GM18907 (cell line): ENCODE results near the gene KCNIP4.

ENCODE experiments used
- ATAC-seq: cut with Tn5 transposase; IDR thresholded peaks from one replicate; pipeline ENCODE4 v1.9.1; 2021; ENCODE audit warnings: mild to moderate bottlenecking, moderate library complexity; ENCODE audit not compliant: unreplicated experiment

Gene KCNIP4

DNA sequence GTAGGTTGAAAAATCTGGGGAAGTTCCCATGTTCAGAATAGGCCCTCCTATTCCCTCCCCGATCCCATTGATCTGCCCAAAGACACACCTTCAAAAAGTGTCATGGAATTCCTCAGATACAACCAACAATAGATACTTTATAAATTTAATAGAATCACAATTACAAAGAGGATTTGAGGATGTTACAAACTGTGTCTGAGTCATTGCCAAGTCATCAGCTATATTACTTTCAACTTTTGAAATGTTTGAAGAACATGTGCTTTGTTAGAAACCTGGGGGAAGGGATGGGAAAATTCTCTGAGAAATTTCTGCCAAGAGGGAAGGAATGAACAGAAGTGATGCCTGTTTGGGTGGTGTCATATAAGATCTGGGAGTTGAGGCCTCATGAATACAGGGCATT, 46.7 kb downstream of the KCNIP4 start:
- ATAC-seq: no peak

DNA sequence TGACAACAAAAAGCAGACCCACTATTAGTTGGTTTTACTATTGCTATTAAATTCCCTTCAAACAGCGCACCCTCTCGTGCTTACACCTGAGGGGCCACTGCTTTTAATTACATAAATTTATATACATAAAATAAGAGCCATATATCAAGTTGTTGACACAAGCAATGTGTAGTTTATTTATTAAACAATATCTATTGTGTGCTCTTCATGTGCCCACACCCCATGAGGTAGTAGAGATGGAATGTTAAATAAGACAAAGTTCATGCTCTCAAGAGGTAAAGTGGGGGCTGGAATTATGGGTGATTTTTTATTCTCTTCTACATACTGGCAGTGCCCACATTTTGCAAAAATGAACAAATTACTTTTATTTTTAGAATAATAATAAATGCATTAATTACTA, 47.3 kb downstream of the KCNIP4 start:
- ATAC-seq: no peak

DNA sequence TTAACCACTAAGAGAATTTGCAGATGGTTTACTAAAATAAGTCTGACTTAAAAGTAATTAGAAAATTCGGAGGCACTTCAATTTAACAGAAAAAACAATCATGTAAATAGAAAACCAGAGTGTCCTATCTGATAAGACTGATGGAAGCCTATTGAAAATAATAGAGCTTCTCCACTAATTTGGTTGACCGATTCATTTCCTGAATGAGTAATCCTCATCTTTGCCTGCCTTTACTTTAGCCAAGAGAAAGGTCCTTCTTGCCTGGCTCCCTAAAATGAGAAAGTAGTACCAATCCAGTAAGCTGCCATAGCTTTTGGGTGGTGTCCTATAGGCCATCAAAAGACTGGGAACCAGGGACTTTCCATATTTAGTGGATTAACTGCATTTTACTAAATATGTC, 48.4 kb downstream of the KCNIP4 start:
- no peak for ATAC-seq

DNA sequence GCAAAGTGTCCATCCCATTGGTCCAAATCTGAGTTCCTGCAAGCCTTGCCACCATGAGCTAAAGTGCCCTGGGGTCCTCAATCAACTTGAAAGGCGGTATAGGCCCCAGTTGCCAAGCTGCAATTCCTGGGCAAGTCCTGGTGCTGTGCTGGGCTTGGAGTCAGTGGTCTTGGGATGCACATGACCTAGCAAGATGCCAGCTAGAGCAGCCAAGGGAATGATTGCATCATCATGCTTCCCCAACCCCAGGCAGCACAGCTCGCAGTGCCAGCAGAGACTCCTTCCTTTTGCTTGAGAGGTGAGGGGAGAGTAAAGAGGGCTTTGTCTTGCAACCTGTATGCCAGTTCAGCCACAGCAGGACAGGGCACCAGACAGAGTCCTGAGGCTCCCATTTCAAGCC, 50.5 kb downstream of the KCNIP4 start:
- ATAC-seq: no peak

DNA sequence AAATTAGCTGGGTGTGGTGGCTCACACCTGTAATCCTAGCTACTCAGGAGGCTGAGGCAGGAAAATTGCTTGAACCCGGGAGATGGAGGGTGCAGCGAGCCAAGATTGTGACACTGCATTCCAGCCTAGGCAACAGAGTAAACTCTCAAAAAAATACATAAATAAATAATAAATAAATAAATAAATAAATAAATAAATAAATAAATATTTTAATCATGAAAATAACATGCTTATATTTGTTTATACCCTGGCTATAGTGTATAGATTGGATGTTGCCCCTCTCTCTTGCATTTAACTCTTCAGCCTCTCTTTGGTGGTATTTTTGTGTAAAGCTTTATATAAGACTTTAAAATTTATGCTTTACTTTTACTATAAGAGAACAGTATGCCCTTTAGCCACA, 51.8 kb downstream of the KCNIP4 start:
- no peak for ATAC-seq

DNA sequence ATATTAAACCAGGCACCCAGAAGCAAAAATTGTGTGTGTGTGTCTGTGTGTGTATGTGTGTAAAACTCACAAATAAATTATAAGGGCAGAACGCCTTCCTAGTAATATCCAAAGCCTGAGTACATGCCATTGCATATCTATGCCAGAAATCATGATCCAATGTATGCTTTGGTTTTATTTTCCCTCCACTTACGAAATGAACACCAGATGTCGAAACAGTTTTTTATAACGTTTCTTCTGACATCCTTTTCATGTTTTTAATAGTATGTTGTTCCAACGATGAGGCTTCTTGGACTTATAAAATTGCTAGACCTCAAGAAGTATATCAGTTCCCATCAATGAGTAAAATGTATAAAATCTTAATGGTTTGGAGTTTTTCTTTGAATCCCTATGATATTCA, 55.4 kb downstream of the KCNIP4 start:
- ATAC-seq: no peak

DNA sequence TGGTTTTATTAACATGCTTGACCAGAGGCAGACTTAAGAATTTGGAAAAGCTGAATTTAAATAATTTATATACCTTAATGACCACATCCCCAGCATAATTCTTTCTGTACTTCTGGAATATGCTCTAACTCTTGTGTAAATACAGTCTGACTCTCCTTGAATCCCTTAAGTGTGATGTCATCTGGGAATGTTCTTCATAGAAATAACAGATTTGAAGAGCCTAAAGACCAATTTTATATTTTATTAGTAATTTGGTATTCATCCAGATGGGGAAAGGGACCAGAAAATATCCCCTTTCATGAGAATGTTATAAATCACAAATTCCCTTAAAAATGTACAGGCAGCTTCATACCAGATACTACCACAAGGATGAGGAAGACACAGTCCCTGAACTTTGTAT, 58.3 kb downstream of the KCNIP4 start:
- no peak for ATAC-seq

DNA sequence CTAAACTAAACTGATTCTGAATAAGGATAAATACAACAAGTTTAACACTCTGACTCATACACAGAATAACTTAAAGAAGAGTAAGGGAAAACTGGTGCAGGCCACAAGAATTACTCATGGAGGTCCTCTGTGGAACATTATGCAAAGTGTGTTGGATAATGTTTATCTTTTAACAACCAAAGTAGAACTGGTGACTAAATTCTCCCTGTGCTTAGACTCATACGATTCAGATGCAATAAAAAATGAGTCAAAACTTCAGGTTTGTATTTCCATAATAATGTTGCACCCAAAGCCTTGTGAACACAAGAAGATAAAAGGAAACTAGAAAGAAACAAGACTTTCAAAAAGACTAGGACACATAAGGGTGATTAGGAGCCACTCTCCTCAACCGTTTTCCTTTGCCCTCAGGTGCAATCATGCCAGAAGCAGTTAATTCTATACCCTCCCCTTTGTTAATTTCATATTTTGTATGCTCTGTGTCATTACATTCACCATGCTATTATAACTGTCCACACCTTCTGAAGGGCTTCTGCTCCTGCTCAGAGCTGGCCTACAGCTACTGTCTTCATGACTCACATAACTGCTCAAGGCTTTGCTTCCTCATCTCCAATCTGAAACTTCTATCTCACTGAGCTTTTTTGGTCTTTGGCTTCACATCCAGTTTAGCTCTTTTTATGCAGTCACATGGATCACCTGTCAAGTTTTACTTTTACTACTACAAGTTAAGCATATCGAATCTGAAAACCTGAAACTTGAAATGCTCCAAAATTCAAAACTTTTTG, 60.2 kb downstream of the KCNIP4 start:
- ATAC-seq: peak; percentile 86

DNA sequence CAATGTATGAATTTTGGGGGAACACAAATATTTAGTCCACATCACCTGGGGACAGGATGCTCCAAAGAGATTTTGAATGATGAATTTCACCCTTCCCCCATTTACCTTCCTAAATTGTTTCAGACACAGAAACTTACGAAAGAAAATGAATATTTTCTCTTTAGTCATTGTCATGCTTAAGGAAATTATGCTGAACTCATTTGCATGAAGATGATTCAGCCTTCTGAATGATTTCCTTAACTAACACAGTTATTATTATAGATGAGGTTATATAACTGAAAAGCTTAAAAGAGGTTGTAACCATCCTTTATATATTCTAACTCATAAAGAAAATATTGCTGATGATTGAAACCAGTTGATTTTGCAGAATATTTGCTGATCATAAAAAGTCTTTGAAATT, 61.1 kb downstream of the KCNIP4 start:
- ATAC-seq: no peak

DNA sequence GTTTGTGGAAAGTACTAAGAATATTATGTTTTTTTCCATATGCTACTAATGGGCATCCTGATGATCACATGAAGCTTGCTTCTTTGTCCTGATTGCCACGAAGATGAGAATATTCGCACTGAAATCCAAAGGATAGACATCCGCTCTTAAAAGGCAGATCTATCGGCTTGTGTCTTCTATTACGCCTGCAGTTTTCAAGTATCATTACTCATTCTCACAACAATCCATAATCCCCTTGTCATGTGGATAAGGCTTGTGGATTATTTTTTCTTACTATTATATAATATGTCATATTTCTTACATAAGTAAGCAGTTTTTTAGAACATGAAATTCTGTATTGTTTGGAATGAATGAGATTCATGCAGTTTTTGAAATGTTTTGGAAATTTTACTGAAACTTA, 62.8 kb downstream of the KCNIP4 start:
- no peak for ATAC-seq

DNA sequence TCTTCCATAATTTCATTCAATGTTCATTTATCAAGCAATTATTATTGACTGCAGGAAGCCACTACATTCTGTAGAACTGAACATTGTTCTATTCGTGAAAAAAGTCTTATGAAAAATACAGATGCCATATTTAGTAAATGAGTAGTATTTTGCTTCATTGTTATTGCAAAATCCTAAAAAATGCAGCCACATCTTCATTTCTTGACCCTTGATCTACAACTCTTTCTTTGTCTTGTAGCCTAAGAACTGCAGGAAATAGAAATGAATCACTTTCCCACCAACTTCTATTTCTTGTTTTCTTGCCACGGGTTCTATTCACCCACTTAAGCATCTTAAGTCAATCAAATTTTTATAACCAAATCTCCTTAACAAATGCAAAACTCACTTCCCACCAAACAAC, 63.3 kb downstream of the KCNIP4 start:
- ATAC-seq: no peak

DNA sequence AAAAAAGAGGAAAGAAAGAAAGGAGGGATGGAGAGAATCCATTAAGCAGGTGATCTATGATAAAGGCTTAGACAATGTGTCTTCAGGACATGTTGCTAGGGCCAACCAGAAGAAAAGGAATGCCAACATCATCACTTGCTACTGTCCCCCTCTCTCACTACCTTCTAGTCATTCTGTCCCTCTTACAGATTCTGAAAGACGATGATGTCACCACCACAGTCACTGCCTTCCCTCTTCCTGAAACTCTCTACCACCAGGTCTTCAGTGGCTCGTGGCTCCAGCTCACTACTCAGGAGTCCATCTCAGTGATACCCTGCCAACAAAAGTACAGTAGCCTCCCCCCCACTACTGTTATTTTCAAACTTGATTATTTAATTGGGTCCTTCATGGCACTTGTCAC, 64.0 kb downstream of the KCNIP4 start:
- no peak for ATAC-seq

DNA sequence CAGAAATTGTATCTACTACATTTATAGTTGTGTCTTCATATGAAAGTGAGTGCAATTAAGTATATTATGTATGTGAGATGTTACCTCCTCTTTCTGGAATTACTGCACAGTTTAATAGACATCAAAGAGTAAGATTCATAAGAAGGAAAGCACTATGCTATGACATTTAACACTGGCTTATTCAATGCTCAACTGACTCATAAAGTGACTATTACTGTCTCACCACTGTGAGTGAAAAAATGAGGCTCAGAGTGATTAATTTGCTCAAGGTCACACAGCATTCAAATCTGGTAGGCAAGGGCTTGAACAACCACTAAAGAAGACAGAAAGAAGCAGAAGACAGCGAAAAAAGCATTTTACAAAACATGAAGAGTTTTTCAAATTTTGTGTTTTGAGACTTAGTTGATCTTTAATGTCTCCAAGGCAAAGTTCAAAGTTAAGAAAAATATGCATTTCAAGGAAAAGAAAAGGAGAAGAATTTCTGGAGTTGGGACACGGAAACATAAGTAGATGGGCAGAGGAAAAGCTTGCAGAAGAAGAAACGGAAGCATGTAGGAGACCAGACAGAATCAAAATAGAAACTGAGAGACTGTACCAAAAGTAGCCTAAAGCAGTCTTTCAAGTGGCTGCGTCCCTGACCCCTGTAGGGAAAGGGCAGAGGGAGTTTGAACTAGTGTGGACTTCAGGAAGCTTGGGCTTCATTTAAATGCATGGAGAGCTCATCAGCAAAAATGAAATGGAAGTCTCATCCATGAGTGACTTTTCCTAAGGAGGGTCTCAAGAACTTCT, 66.3 kb downstream of the KCNIP4 start:
- ATAC-seq: no peak

DNA sequence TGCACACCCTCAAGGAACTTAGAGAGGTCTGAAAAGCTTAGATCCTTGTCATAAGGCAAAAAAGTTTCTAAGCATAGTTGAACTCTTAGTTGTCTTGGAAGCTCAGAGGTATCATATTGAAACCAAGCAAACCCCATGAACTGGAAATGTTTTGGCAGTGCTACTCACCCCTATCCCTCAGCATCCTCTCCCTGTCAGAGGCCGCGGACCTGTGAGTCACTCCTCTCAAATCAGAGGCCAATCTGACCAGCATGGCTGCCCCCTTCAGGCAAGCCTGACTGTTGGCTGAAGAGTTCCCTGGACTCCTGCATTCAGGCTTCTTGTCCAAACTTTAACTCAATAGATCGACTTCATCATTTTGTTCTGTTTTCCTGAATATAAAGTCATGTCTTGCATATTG, 69.4 kb downstream of the KCNIP4 start:
- no peak for ATAC-seq

DNA sequence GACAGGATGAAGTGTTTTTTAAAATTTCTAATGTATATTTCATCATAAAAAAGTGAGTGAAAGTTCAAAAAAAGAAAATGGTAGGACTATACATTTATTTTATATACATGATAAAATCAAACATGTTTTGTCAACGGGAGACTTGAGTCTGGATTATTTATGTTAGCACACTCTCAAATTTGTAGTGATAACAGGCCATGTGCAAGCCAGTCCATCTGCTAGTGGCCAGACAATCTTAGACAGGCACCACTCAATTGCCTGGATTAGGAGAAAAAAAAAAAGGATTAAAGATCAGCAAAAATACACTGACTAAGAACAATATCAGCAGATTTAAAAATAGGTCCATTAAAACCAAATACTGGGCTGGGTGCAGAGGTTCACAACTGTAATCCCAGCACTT, 71.9 kb downstream of the KCNIP4 start:
- ATAC-seq: no peak

DNA sequence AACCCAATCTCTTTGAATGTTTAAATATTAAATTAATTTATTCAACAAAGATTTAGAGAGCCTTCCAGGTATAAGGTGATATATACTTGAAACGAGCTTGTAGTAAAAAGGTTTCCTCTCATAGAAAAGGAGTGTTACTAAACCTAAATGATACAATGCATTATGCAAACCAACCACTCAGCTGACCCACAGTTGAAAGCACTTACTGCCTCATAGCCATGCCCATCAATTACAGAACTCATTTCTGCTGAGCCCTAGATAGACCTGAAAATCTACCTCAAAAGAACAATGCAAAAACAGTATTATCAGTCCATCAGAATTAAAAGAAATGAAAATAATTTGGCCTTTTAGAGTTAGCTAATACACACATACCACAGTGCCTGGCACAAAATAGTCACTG, 75.4 kb downstream of the KCNIP4 start:
- no peak for ATAC-seq

DNA sequence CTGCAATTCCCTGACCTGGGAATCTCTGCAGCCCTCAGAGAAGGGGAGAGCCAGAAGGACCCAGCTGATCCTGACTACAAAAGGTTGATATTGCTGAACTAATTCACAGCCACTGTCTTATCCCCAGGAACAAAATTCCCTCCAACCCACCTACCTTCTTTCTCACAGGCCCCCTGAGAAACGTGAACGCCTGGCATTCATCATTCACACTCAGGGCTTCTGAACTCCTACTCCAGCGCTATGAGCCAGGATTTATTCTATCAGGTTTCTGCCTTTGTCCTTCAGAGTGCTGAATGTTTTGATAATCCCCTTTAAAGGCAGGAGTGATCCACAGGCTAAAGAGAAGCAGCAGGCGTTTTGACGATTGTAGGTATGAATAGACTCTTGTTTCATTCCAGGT, 76.5 kb downstream of the KCNIP4 start:
- ATAC-seq: no peak

DNA sequence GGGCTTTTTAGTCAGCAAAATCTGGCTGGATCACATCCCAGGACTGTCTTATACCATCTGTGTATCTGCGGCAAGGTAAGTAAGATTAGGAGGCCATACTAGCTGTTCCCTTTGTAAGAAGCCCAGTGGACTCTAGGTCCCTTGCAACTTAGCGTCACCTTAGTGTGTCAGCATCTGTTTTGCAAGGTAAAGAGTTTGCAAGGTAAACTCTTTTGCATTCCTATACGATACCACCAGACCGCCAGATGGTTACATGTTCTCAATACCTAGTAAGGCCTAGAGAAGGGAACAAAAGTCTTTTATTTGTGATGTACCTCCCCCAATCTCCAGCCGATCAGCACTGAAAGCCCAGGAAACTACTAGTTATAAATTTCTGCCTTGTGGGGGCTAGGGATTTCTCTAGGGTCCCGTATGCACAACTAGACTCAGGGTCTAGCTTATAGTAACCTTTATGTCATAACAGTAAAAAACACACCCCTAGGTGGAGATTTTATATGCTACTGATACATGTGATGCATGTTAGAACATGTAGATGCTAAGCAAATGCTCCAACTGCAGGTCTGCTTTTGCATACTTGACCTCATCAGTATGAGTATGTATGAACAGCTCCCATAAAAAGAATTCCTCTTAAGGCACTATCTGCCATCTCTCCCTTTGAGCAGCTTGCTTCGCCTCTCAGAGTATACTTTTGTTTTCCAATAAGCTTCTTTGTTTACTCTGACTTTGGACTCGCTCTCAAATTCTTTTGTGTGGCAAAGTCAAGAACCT, 78.4 kb downstream of the KCNIP4 start:
- no peak for ATAC-seq

DNA sequence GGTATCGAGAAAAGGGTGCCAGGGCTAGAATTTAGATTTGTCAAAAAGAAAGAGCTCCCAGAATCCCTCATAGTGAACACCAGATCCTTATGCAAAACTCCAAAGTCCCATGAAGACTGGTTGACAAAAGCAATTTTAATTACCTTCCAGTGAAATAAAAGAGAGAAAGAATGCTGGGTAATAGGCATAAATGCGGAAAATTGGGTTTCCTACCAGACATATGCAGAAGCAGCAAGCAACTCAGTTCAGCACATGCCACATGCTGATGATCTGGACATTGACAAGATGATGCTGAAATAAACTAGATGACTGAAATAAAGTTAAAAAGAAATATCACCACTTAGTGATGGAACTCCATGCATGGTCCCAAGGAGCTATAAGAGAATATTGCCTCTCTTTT, 83.9 kb downstream of the KCNIP4 start:
- ATAC-seq: no peak

DNA sequence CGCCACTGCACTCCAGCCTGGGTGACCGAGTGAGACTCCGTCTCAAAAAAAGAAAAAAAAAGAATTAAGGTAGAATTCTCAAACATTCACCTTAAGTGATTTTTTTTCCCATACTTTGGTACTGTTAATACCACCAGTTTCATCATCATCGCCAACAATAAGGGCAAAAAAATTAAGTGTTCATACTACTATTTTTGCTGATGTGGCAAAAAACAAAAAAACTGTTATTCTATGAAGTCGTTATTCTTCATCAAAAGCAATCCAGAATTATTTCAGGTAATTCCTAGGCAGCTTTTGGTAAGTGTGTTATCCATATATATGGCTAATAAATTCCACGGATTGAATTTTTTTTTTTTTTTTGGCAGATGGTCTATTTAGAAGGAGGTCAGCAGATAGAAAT, 85.7 kb downstream of the KCNIP4 start:
- no peak for ATAC-seq

DNA sequence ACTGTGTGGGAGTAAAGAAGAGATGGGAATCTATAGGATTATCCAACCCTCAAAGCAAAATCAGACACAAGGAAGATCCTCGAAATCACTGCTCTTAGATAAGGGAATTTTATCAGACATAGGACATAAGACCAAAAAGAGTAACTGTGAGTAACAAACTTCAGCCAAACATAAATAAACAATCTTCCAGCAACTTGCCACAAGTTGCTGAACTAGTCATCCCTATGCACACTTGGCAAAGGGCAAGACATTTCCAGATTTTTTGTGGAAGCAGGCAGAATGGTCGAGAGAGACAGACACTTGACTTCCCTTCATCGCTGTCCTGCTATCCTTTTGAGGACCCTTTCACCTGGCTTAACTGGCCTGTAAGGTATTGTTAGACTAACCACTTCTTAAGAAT, 89.6 kb downstream of the KCNIP4 start:
- no peak for ATAC-seq

DNA sequence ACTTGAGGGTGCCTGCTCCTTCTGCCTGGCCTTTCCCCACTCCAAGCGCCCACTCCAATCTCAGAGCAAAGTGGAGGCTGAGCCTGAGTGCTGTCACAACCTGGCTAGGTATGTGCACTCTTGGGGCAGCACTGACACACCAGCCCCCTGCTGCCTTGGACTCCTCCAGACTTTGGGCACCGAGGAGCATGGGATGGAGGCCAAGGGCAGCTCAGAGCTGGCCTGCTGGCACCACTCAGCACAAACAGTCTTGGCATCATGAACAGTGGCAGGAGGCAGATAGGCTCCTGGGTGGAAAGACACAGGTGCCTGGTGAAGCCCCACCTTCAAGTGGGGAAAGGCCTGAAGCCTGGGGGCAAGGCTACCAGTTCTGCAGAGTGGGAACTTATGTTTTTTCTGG, 91.8 kb downstream of the KCNIP4 start:
- no peak for ATAC-seq
